Breast epithelium (tissue), 4 donors: ENCODE results near the gene PWWP2B. TPM values are rescaled to one million over a fixed set of nuclear protein-coding genes. Genes with fewer than 3 reads are reported as not detected.

ENCODE experiments used
- DNase-seq, 2 donors: peaks; one replicate each; pipeline ENCODE4 v3.0.0-alpha.2; 2019; ENCODE audit warnings: low spot score in 2 of 2
- H3K27ac ChIP-seq, 2 donors: fragments of 200-600 bp; sonication (generic) in 1 of 2; one replicate each; pipeline ENCODE4 v1.5.1; 2016 to 2019; ENCODE audit warnings: mild to moderate bottlenecking in 1 of 2
- H3K27me3 ChIP-seq, 2 donors: fragments of 200-600 bp; sonication (generic) in 1 of 2; one replicate each; pipeline versions ENCODE4 v1.5.1 to v1.6.0; 2017 to 2019; ENCODE audit warnings: control low read depth in 1 of 2, mild to moderate bottlenecking in 1 of 2
- H3K36me3 ChIP-seq: fragments of 200-600 bp; one replicate; pipeline ENCODE4 v1.5.1; 2019
- H3K4me1 ChIP-seq, 2 donors: fragments of 200-600 bp; sonication (generic); one replicate each; pipeline ENCODE4 v1.5.1; 2016 to 2019; ENCODE audit warnings: control low read depth in 1 of 2
- H3K4me3 ChIP-seq, 3 donors: fragments of 200-600 bp; sonication (generic); 1 replicate in 2 of 3; 2 replicates in 1 of 3; pipeline ENCODE4 v1.5.1; 2016 to 2019; ENCODE audit warnings: mild to moderate bottlenecking in 3 of 3, moderate library complexity in 2 of 3
- H3K9me3 ChIP-seq, 2 donors: fragments of 200-600 bp; sonication (generic) in 1 of 2; one replicate each; pipeline ENCODE4 v1.5.1; 2016 to 2019; ENCODE audit warnings: control low read depth in 1 of 2
- POLR2A ChIP-seq: fragments of 450-650 bp; IDR thresholded peaks from one replicate; pipeline ENCODE4 v1.6.1; 2016; ENCODE audit warnings: antibody characterized with exemption, mild to moderate bottlenecking, moderate library complexity
- POLR2AphosphoS5 ChIP-seq, 3 donors: sonication (generic); formaldehyde crosslinking; IDR thresholded peaks; one replicate each; pipeline ENCODE4 v1.6.1; 2017; ENCODE audit warnings: antibody characterized with exemption in 3 of 3
- intact Hi-C: fragments of 100-400 bp; cut with DNase I; formaldehyde crosslinking; loops from one replicate; pipeline ENCODE4 v1.15.1; 2023; ENCODE audit warnings: low total_unique reads
- total RNA-seq, 3 donors: library from RNA; depleted of rRNA; stranded (reverse); fragments of >200 nt; gene quantifications; one replicate each; pipeline ENCODE4 v1.1.0, GENCODE V29; 2016
- TF ChIP-seq, protein P1 (sequence below), 3 donors: fragments of 450-650 bp; IDR thresholded peaks; one replicate each; pipeline ENCODE4 v1.5.1; 2016 to 2017; ENCODE audit warnings: antibody characterized with exemption in 3 of 3, mild to moderate bottlenecking in 3 of 3, moderate library complexity in 3 of 3

PWWP2B gene
- total RNA-seq, 3 donors from 2014 or later: 10.7 to 15.5 (median 13.4) TPM

GRCh38 chr10:132422903-132423825 lies 26.2 kb downstream of the PWWP2B start:
- DNase-seq: no peak
- Histone ChIP-seq H3K27ac (peak overlapping the region in 1 of 2 donors; percentile 90), H3K4me1 (peaks cover 0 to 19% of the 10 kb centered on the region in 2 donors), H3K27me3 (no peaks in the 10 kb centered on the region), H3K9me3 (no peaks in the 10 kb centered on the region), H3K4me3 (no peak overlapping the region), H3K36me3 (no peaks in the 10 kb centered on the region)
- intact Hi-C loops: no loop called here
- TF ChIP-seq, protein P1, sequence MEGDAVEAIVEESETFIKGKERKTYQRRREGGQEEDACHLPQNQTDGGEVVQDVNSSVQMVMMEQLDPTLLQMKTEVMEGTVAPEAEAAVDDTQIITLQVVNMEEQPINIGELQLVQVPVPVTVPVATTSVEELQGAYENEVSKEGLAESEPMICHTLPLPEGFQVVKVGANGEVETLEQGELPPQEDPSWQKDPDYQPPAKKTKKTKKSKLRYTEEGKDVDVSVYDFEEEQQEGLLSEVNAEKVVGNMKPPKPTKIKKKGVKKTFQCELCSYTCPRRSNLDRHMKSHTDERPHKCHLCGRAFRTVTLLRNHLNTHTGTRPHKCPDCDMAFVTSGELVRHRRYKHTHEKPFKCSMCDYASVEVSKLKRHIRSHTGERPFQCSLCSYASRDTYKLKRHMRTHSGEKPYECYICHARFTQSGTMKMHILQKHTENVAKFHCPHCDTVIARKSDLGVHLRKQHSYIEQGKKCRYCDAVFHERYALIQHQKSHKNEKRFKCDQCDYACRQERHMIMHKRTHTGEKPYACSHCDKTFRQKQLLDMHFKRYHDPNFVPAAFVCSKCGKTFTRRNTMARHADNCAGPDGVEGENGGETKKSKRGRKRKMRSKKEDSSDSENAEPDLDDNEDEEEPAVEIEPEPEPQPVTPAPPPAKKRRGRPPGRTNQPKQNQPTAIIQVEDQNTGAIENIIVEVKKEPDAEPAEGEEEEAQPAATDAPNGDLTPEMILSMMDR (IDR thresholded peaks at IDR 0.05): no peak
- TF ChIP-seq POLR2AphosphoS5 (IDR thresholded peaks at IDR 0.05) (peak in 1 of 3 donors; percentile 29), POLR2A (no peak)

- no peak for DNase-seq
- H3K36me3 ChIP-seq: no peaks in the 10 kb centered on the region
- peaks cover 0 to 10% of the 10 kb centered on the region in 2 donors for H3K4me1 ChIP-seq
- H3K9me3 ChIP-seq: no peaks in the 10 kb centered on the region
- TF ChIP-seq, protein P1 (IDR thresholded peaks at IDR 0.05): no peak
- TF ChIP-seq POLR2AphosphoS5 (IDR thresholded peaks at IDR 0.05) (no peak), POLR2A (no peak)
- no peaks in the 10 kb centered on the region for H3K27me3 ChIP-seq
- intact Hi-C loops: no loop called here
- no peak overlapping the region for H3K27ac ChIP-seq
- no peak overlapping the region for H3K4me3 ChIP-seq
Observed at GRCh38 chr10:132423966-132424861, 27.2 kb downstream of the PWWP2B start.

- Histone ChIP-seq H3K27ac (no peak overlapping the region), H3K4me3 (no peak overlapping the region), H3K9me3 (no peaks in the 10 kb centered on the region), H3K36me3 (no peaks in the 10 kb centered on the region), H3K4me1 (peaks cover 0 to 10% of the 10 kb centered on the region in 2 donors), H3K27me3 (no peaks in the 10 kb centered on the region)
- DNase-seq: no peak
- intact Hi-C loops: no loop called here
- TF ChIP-seq, protein P1 (IDR thresholded peaks at IDR 0.05): no peak
- TF ChIP-seq POLR2AphosphoS5 (IDR thresholded peaks at IDR 0.05): no peak
- no peak for TF ChIP-seq POLR2A
Observed at GRCh38 chr10:132425029-132425756, 28.2 kb downstream of the PWWP2B start.

GRCh38 chr10:132425757-132426155 lies 28.8 kb downstream of the PWWP2B start:
- no peaks in the 10 kb centered on the region for H3K36me3 ChIP-seq
- intact Hi-C loops: no loop called here
- TF ChIP-seq POLR2AphosphoS5 (IDR thresholded peaks at IDR 0.05) (no peak), POLR2A (no peak)
- TF ChIP-seq, protein P1 (IDR thresholded peaks at IDR 0.05): no peak
- DNase-seq: no peak
- no peaks in the 10 kb centered on the region for H3K9me3 ChIP-seq
- no peak overlapping the region for H3K27ac ChIP-seq
- H3K4me1 ChIP-seq: peaks cover 0 to 10% of the 10 kb centered on the region in 2 donors
- H3K27me3 ChIP-seq: no peaks in the 10 kb centered on the region
- no peak overlapping the region for H3K4me3 ChIP-seq
